SU-DHL-6 (cell line): ENCODE data around the gene TRAPPC2L.

Experiments
- H2AFZ ChIP-seq: fragments of 200-600 bp; sonication (generic); 2 replicates; pipeline ENCODE4 v1.6.1; 2014; ENCODE audit warnings: low read depth, mild to moderate bottlenecking, moderate library complexity, mixed read lengths, antibody characterized with exemption, low read length; ENCODE audit not compliant: severe bottlenecking
- H3F3A ChIP-seq: fragments of 200-600 bp; shearing (Covaris generic); 2 replicates; pipeline ENCODE4 v1.6.0; 2016; ENCODE audit warnings: antibody characterized with exemption, mild to moderate bottlenecking; ENCODE audit not compliant: insufficient read depth
- H3K27ac ChIP-seq: fragments of 200-600 bp; sonication (generic); 2 replicates; pipeline ENCODE4 v1.5.1; 2016; ENCODE audit warnings: low read depth, mild to moderate bottlenecking, low read length, moderate library complexity, mixed read lengths
- H3K27me3 ChIP-seq: fragments of 200-600 bp; sonication (generic), shearing (Covaris generic); 2 replicates; pipeline ENCODE4 v1.6.0; 2014; ENCODE audit warnings: mild to moderate bottlenecking, low read length
- H3K36me3 ChIP-seq: fragments of 200-600 bp; sonication (generic); 2 replicates; pipeline ENCODE4 v1.6.1; 2014; ENCODE audit warnings: mild to moderate bottlenecking, low read length, mixed read lengths
- H3K4me2 ChIP-seq: fragments of 300-600, 200-600 bp; shearing (Covaris generic), sonication (generic); 2 replicates; pipeline ENCODE4 v1.6.0; 2014; ENCODE audit warnings: low read length, low read depth, mild to moderate bottlenecking; ENCODE audit not compliant: poor library complexity, severe bottlenecking
- H3K4me3 ChIP-seq: fragments of 200-600 bp; sonication (generic); 2 replicates; pipeline ENCODE4 v1.5.1; 2014; ENCODE audit warnings: antibody characterized with exemption, low read length, mild to moderate bottlenecking, mixed read lengths; ENCODE audit not compliant: insufficient read depth, poor library complexity, severe bottlenecking
- H3K79me2 ChIP-seq: fragments of 200-600 bp; sonication (generic); 2 replicates; pipeline ENCODE4 v1.6.1; 2014; ENCODE audit warnings: mild to moderate bottlenecking, low read length, moderate library complexity; ENCODE audit not compliant: insufficient read depth
- H3K9ac ChIP-seq: fragments of 200-600 bp; sonication (generic); 2 replicates; pipeline ENCODE4 v1.7.0; 2014; ENCODE audit warnings: mild to moderate bottlenecking, low read length
- H3K9me2 ChIP-seq: fragments of 200-600 bp; sonication (generic); replicated peaks from 2 replicates; pipeline ENCODE4 v1.6.1; 2014; ENCODE audit warnings: low read length; ENCODE audit not compliant: insufficient read depth
- H3K9me3 ChIP-seq: fragments of 200-600 bp; sonication (generic); 2 replicates; pipeline ENCODE4 v1.6.1; 2014; ENCODE audit warnings: low read length, mixed read lengths; ENCODE audit not compliant: insufficient read depth
- H4K20me1 ChIP-seq: fragments of 200-600 bp; sonication (generic); 2 replicates; pipeline ENCODE4 v1.6.1; 2014; ENCODE audit warnings: low read depth, mild to moderate bottlenecking, antibody characterized with exemption, low read length, moderate library complexity, mixed read lengths
- EZH2phosphoT487 ChIP-seq: fragments of 200-600 bp; sonication (generic), shearing (Covaris generic); conservative IDR thresholded peaks from 2 replicates; pipeline ENCODE4 v1.6.1; 2018; ENCODE audit warnings: mild to moderate bottlenecking, antibody characterized with exemption, low read length, moderate library complexity, mixed read lengths
- TF ChIP-seq, protein P1 (sequence below): fragments of 200-600 bp; sonication (generic); IDR thresholded peaks from one replicate; pipeline ENCODE4 v1.5.1; 2017; ENCODE audit warnings: antibody characterized with exemption, mild to moderate bottlenecking, low read length, moderate library complexity; ENCODE audit not compliant: insufficient read depth, poor library complexity, severe bottlenecking

TRAPPC2L gene

GRCh38 chr16:88907768-88908167, 50.8 kb downstream of the TRAPPC2L start:
- no peak overlapping the region for H2AFZ ChIP-seq
- no peak overlapping the region for H3K4me3 ChIP-seq
- H3K4me2 ChIP-seq, result no peak overlapping the region
- no peak for TF ChIP-seq EZH2phosphoT487
- TF ChIP-seq, protein P1, sequence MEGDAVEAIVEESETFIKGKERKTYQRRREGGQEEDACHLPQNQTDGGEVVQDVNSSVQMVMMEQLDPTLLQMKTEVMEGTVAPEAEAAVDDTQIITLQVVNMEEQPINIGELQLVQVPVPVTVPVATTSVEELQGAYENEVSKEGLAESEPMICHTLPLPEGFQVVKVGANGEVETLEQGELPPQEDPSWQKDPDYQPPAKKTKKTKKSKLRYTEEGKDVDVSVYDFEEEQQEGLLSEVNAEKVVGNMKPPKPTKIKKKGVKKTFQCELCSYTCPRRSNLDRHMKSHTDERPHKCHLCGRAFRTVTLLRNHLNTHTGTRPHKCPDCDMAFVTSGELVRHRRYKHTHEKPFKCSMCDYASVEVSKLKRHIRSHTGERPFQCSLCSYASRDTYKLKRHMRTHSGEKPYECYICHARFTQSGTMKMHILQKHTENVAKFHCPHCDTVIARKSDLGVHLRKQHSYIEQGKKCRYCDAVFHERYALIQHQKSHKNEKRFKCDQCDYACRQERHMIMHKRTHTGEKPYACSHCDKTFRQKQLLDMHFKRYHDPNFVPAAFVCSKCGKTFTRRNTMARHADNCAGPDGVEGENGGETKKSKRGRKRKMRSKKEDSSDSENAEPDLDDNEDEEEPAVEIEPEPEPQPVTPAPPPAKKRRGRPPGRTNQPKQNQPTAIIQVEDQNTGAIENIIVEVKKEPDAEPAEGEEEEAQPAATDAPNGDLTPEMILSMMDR, result no peak
- H3K79me2 ChIP-seq, result peaks cover 92% of the 10 kb centered on the region
- no peaks in the 10 kb centered on the region for H3K9me2 ChIP-seq
- no peaks in the 10 kb centered on the region for H3F3A ChIP-seq
- no peaks in the 10 kb centered on the region for H3K36me3 ChIP-seq
- H3K27me3 ChIP-seq, result no peaks in the 10 kb centered on the region
- H3K9ac ChIP-seq, result no peak overlapping the region
- H4K20me1 ChIP-seq, result peaks cover 20% of the 10 kb centered on the region; the same call in 1 of the 2 replicates
- H3K27ac ChIP-seq, result no peak overlapping the region
- no peaks in the 10 kb centered on the region for H3K9me3 ChIP-seq

GRCh38 chr16:88908307-88908706, 51.4 kb downstream of the TRAPPC2L start:
- Histone ChIP-seq H3K9me2 (no peaks in the 10 kb centered on the region), H3K27me3 (no peaks in the 10 kb centered on the region), H4K20me1 (peaks cover 25% of the 10 kb centered on the region; the same call in 1 of the 2 replicates), H3F3A (no peaks in the 10 kb centered on the region), H2AFZ (no peak overlapping the region), H3K4me2 (no peak overlapping the region), H3K27ac (no peak overlapping the region), H3K36me3 (0 out of 2 replicates have a peak, but pooled peaks cover under 1% of the 10 kb centered on the region), H3K4me3 (no peak overlapping the region), H3K9me3 (no peaks in the 10 kb centered on the region), H3K79me2 (peaks cover 92% of the 10 kb centered on the region), H3K9ac (no peak overlapping the region)
- TF ChIP-seq EZH2phosphoT487, result no peak
- TF ChIP-seq, protein P1, result no peak

DNA sequence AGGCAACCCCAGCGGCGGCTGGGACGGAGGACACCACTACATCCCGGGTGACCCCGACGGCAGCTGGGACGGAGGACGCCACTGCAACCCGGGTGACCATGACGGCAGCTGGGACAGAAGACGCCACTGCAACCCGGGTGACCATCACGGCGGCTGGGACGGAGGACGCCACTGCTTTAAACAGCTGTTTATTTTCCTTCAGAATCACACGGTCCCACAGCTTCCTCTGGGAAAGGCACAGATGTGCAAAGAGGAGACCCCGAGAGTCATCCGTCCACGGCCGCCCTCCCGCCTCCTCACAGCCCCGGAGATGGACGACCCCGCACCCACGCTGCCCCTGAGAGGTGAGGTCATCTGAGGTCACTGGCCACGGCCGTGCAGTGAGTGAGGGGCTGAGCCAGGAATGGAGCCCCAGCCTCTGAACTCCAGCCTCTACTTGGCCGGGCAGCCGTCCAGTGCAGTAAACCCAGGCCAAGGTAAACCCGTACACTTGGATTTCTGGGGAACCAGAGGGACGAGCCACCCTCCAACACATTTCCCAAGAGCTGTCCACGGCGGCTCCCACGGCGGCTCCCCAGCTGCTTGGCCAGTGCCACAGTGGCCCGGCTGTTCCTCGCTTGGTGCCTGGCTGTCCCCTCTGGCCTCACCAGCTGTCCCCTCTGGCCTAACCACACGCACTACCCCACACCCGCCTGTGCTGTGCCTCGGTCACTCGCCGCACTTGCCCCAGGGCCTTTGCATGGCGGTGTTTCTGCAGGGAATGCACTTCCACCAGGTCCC, 52.7 kb downstream of the TRAPPC2L start:
- H4K20me1 ChIP-seq, result peaks cover 35% of the 10 kb centered on the region; the same call in 1 of the 2 replicates

More for the DNA sequence above, 52.7 kb downstream of the TRAPPC2L start:
- Histone ChIP-seq H3K9ac (no peak overlapping the region), H3K4me3 (no peak overlapping the region), H3F3A (no peaks in the 10 kb centered on the region), H3K79me2 (peaks cover 98% of the 10 kb centered on the region), H2AFZ (no peak overlapping the region), H3K9me2 (no peaks in the 10 kb centered on the region), H3K27me3 (no peaks in the 10 kb centered on the region), H3K36me3 (0 out of 2 replicates have a peak, but pooled peaks cover 5% of the 10 kb centered on the region), H3K9me3 (no peaks in the 10 kb centered on the region), H3K4me2 (no peak overlapping the region), H3K27ac (no peak overlapping the region)
- TF ChIP-seq, protein P1, result no peak
- TF ChIP-seq EZH2phosphoT487, result no peak
